Aorta (tissue), 5 donors: Measurements from ENCODE around the gene MMP2. TPM values are rescaled to one million over a fixed set of nuclear protein-coding genes. Genes with fewer than 3 reads are reported as not detected.

Experiments used
- ATAC-seq: fragments of 200-7000 bp; cut with Tn5 transposase; one replicate; pipeline ENCODE4 v1.9.1; 2022; ENCODE audit warnings: moderate library complexity; ENCODE audit not compliant: low FRiP score
- DNase-seq, 2 donors: peaks; one replicate each; pipeline ENCODE4 v3.0.0-alpha.2; 2020
- H3K27ac ChIP-seq, 2 donors: one replicate each; pipeline ENCODE4 v1.5.1; 2013; ENCODE audit warnings: low read length in 2 of 2, mild to moderate bottlenecking in 2 of 2, moderate library complexity in 2 of 2, control low read depth in 1 of 2, inconsistent platforms in 1 of 2, low read depth in 1 of 2
- H3K27me3 ChIP-seq, 2 donors: one replicate each; pipeline ENCODE4 v1.6.1; 2013; ENCODE audit warnings: control low read depth in 1 of 2, low read length in 1 of 2, mild to moderate bottlenecking in 1 of 2, moderate library complexity in 1 of 2; ENCODE audit not compliant: insufficient read depth in 2 of 2, control insufficient read depth in 1 of 2
- H3K36me3 ChIP-seq, 2 donors: one replicate each; pipeline ENCODE4 v1.6.1; 2013; ENCODE audit warnings: control low read depth in 1 of 2, low read length in 1 of 2, mild to moderate bottlenecking in 1 of 2; ENCODE audit not compliant: insufficient read depth in 2 of 2, control insufficient read depth in 1 of 2
- H3K4me1 ChIP-seq, 2 donors: one replicate each; pipeline ENCODE4 v1.6.1; 2013; ENCODE audit warnings: low read length in 2 of 2, control low read depth in 1 of 2, mild to moderate bottlenecking in 1 of 2, moderate library complexity in 1 of 2; ENCODE audit not compliant: insufficient read depth in 2 of 2, control insufficient read depth in 1 of 2
- H3K4me3 ChIP-seq, 2 donors: one replicate each; pipeline ENCODE4 v1.5.1; 2013; ENCODE audit warnings: low read length in 2 of 2, control low read depth in 1 of 2, mild to moderate bottlenecking in 1 of 2
- H3K9me3 ChIP-seq: one replicate; pipeline ENCODE4 v1.6.1; 2013; ENCODE audit warnings: mild to moderate bottlenecking, low read length; ENCODE audit not compliant: control insufficient read depth
- WGBS, 2 donors: extraction: QIAGEN DNeasy Blood & Tissue Kit; methylation state at CpG; one replicate each; pipeline ENCODE4 v1.1.7; 2013; 5-methylcytosine and 5-hydroxymethylcytosine counted together
- intact Hi-C, 2 donors: fragments of 100-400 bp; cut with DNase I; formaldehyde crosslinking; loops; one replicate each; pipeline versions ENCODE4 v1.14.2 to v1.15.0; 2022
- polyA plus RNA-seq, 2 donors: library from polyadenylated mRNA; stranded (reverse); fragments of 200-250 nt; gene quantifications; one replicate each; pipeline ENCODE4 v1.2.3, GENCODE V29; 2013
- total RNA-seq, 2 donors: library from RNA; stranded (reverse); fragmentation: NEBNext Ultra II Directional; extraction: Animal tissue kit (Norgen Biotek cat#: 25700); gene quantifications; one replicate each; pipeline ENCODE4 v1.2.1, GENCODE V29; 2021
- donor health status: healthy with polysubstance abuse.
- donor health status: Bipolar disorder and iron deficiency.
- donor health status: DM: no; HTN: no; CAD: no.
- donor health status: DM: no; HTN: no; CAD: no.
- donor health status: DM: yes; HTN: yes; CAD: no.

The MMP2 gene
- total and polyA plus RNA-seq, 4 donors = 33.2 to 731 (median 195) TPM

- no peaks in the 10 kb centered on the region for H3K27me3 ChIP-seq
- intact Hi-C loops = loop anchor here (2.0 to 5.0 kb wide), 3 partner anchors 30 to 388 kb away; no protein-coding TSS in a partner anchor
- no peak overlapping the region for H3K27ac ChIP-seq
- no peak overlapping the region for H3K4me3 ChIP-seq
- ATAC-seq (no peak), DNase-seq (no peak)
- WGBS, 2 donors = 52 to 58% methylated on average over 4 of the region's 4 CpGs
- H3K4me1 ChIP-seq = no peaks in the 10 kb centered on the region
- no peaks in the 10 kb centered on the region for H3K9me3 ChIP-seq
- H3K36me3 ChIP-seq = no peaks in the 10 kb centered on the region
Measured at GRCh38 chr16:55464375-55464774, 14.6 kb upstream of the MMP2 start.

- Histone ChIP-seq H3K27ac (no peak overlapping the region), H3K9me3 (no peaks in the 10 kb centered on the region), H3K36me3 (no peaks in the 10 kb centered on the region), H3K27me3 (no peaks in the 10 kb centered on the region), H3K4me3 (no peak overlapping the region), H3K4me1 (no peaks in the 10 kb centered on the region)
- peak; percentile 90 to 96 for DNase-seq
- peak; percentile 95 for ATAC-seq
- intact Hi-C loops = loop anchor here (1.0 to 5.0 kb wide), 6 partner anchors 30 to 377 kb away; no protein-coding TSS in a partner anchor
- 27 to 29% methylated on average over 19 of the region's 19 CpGs for WGBS, 2 donors
Measured at GRCh38 chr16:55465077-55465896, 13.7 kb upstream of the MMP2 start.

- H3K4me1 ChIP-seq = no peaks in the 10 kb centered on the region
- H3K27ac ChIP-seq = no peak overlapping the region
- 92 to 96% methylated on average over 4 of the region's 4 CpGs for WGBS, 2 donors
- intact Hi-C loops = loop anchor here (1.0 to 5.0 kb wide), 4 partner anchors 176 to 376 kb away; no protein-coding TSS in a partner anchor
- H3K9me3 ChIP-seq = no peaks in the 10 kb centered on the region
- H3K27me3 ChIP-seq = no peaks in the 10 kb centered on the region
- ATAC-seq (no peak), DNase-seq (no peak)
- H3K36me3 ChIP-seq = no peaks in the 10 kb centered on the region
- H3K4me3 ChIP-seq = no peak overlapping the region
Measured at GRCh38 chr16:55466209-55466608, 12.8 kb upstream of the MMP2 start.

- no peak for ATAC-seq
- Histone ChIP-seq H3K27me3 (no peaks in the 10 kb centered on the region), H3K36me3 (no peaks in the 10 kb centered on the region), H3K4me3 (no peak overlapping the region), H3K27ac (no peak overlapping the region), H3K9me3 (no peaks in the 10 kb centered on the region), H3K4me1 (peaks cover 0 to 2% of the 10 kb centered on the region in 2 donors)
- DNase-seq = peak in 1 of 2 donors; percentile 25
- WGBS, 2 donors = 95 to 100% methylated on average over 3 of the region's 3 CpGs
- intact Hi-C loops = loop anchor here (5.0 kb wide), 3 partner anchors 174 to 374 kb away; no protein-coding TSS in a partner anchor
Measured at GRCh38 chr16:55467898-55468297, 11.1 kb upstream of the MMP2 start.

GRCh38 chr16:55468352-55468990 lies 10.5 kb upstream of the MMP2 start:
- Histone ChIP-seq H3K27me3 (no peaks in the 10 kb centered on the region), H3K27ac (no peak overlapping the region), H3K9me3 (no peaks in the 10 kb centered on the region), H3K4me3 (no peak overlapping the region), H3K36me3 (no peaks in the 10 kb centered on the region), H3K4me1 (peaks cover 0 to 2% of the 10 kb centered on the region in 2 donors)
- intact Hi-C loops = loop anchor here (5.0 kb wide), 3 partner anchors 174 to 374 kb away; no protein-coding TSS in a partner anchor
- DNase-seq = peak in 1 of 2 donors; percentile 10
- no peak for ATAC-seq
- WGBS, 2 donors = 94 to 95% methylated on average over 7 of the region's 7 CpGs

- Histone ChIP-seq H3K36me3 (no peaks in the 10 kb centered on the region), H3K27me3 (no peaks in the 10 kb centered on the region), H3K27ac (peak overlapping the region in 1 of 2 donors; percentile 7), H3K4me1 (peaks cover 0 to 2% of the 10 kb centered on the region in 2 donors), H3K4me3 (no peak overlapping the region), H3K9me3 (no peaks in the 10 kb centered on the region)
- no peak for DNase-seq
- no peak for ATAC-seq
- intact Hi-C loops = loop anchor here (5.0 to 10.0 kb wide), 4 partner anchors 172 to 725 kb away; partner anchors contain the start of gene GNAO1 (in 1 of the 2)
- WGBS, 2 donors = 93 to 96% methylated on average over 9 of the region's 9 CpGs
Measured at GRCh38 chr16:55469821-55470532, 9.0 kb upstream of the MMP2 start.

GRCh38 chr16:55470533-55471371 lies 8.2 kb upstream of the MMP2 start:
- Histone ChIP-seq H3K4me3 (no peak overlapping the region), H3K27ac (peak overlapping the region in 1 of 2 donors; percentile 41)

More at GRCh38 chr16:55470533-55471371, 8.2 kb upstream of the MMP2 start:
- DNase-seq (peak in 1 of 2 donors; percentile 65), ATAC-seq (peak; percentile 55)
- Histone ChIP-seq H3K27me3 (no peaks in the 10 kb centered on the region), H3K36me3 (no peaks in the 10 kb centered on the region), H3K4me1 (peaks cover 0 to 2% of the 10 kb centered on the region in 2 donors), H3K9me3 (no peaks in the 10 kb centered on the region)
- intact Hi-C loops = loop anchor here in 1 of 2 donors (10.0 kb wide), 1 partner anchor 724 kb away; the partner anchor contains the start of gene GNAO1
- WGBS, 2 donors = 29 to 30% methylated on average over 7 of the region's 7 CpGs
